Measurements from ENCODE around the gene SMOC2.

SMOC2 gene

GRCh38 chr6:168440520-168441433, at the start of gene SMOC2:
Gene SMOC2 (plus strand): TSS chr6:168441184. CDS start chr6:168441371, 187 bp downstream.
- H3K9ac ChIP-seq (ENCODE audit: low read length), result peak within 1 kb of the TSS; percentile 39
- peaks cover 76% of the 10 kb centered on the region for H3K27me3 ChIP-seq (ENCODE audit: control insufficient read depth, insufficient read depth, low read length)
- H3K36me3 ChIP-seq (ENCODE audit: control insufficient read depth, insufficient read depth, low read length), result no peaks in the 10 kb centered on the region
- H3K9me3 ChIP-seq (ENCODE audit: control insufficient read depth, insufficient read depth, low read depth, low read length), result no peaks in the 10 kb centered on the region
- H3K4me1 ChIP-seq (ENCODE audit: control insufficient read depth, insufficient read depth, low read length), result peaks cover 29% of the 10 kb centered on the region
- H3K4me3 ChIP-seq (ENCODE audit: low read depth, low read length), result peak within 1 kb of the TSS; percentile 80
- no peak within 1 kb of the TSS for H3K27ac ChIP-seq (ENCODE audit: low read depth, low read length)

GRCh38 chr6:168393126-168393870, 47.7 kb upstream of the SMOC2 start:
- no peaks in the 10 kb centered on the region for H3K4me1 ChIP-seq (ENCODE audit: control insufficient read depth, insufficient read depth, low read length)
- no peak overlapping the region for H3K27ac ChIP-seq (ENCODE audit: low read depth, low read length)
- H3K36me3 ChIP-seq (ENCODE audit: control insufficient read depth, insufficient read depth, low read length), result no peaks in the 10 kb centered on the region
- H3K9ac ChIP-seq (ENCODE audit: low read length), result no peak overlapping the region
- no peak overlapping the region for H3K4me3 ChIP-seq (ENCODE audit: low read depth, low read length)
- no peaks in the 10 kb centered on the region for H3K9me3 ChIP-seq (ENCODE audit: control insufficient read depth, insufficient read depth, low read depth, low read length)
- H3K27me3 ChIP-seq (ENCODE audit: control insufficient read depth, insufficient read depth, low read length), result no peaks in the 10 kb centered on the region

GRCh38 chr6:168394606-168395005, 46.4 kb upstream of the SMOC2 start:
- Histone ChIP-seq H3K36me3 (ENCODE audit: control insufficient read depth, insufficient read depth, low read length) (no peaks in the 10 kb centered on the region), H3K9me3 (ENCODE audit: control insufficient read depth, insufficient read depth, low read depth, low read length) (0 out of 2 replicates have a peak, but pooled peaks cover 2% of the 10 kb centered on the region), H3K4me3 (ENCODE audit: low read depth, low read length) (no peak overlapping the region), H3K4me1 (ENCODE audit: control insufficient read depth, insufficient read depth, low read length) (no peaks in the 10 kb centered on the region), H3K27ac (ENCODE audit: low read depth, low read length) (no peak overlapping the region), H3K9ac (ENCODE audit: low read length) (no peak overlapping the region), H3K27me3 (ENCODE audit: control insufficient read depth, insufficient read depth, low read length) (no peaks in the 10 kb centered on the region)

- Histone ChIP-seq H3K4me3 (ENCODE audit: low read depth, low read length) (no peak overlapping the region), H3K9me3 (ENCODE audit: control insufficient read depth, insufficient read depth, low read depth, low read length) (0 out of 2 replicates have a peak, but pooled peaks cover 2% of the 10 kb centered on the region), H3K27ac (ENCODE audit: low read depth, low read length) (no peak overlapping the region), H3K36me3 (ENCODE audit: control insufficient read depth, insufficient read depth, low read length) (no peaks in the 10 kb centered on the region), H3K4me1 (ENCODE audit: control insufficient read depth, insufficient read depth, low read length) (no peaks in the 10 kb centered on the region), H3K27me3 (ENCODE audit: control insufficient read depth, insufficient read depth, low read length) (no peaks in the 10 kb centered on the region), H3K9ac (ENCODE audit: low read length) (no peak overlapping the region)
Measured at GRCh38 chr6:168395983-168396382, 45.0 kb upstream of the SMOC2 start.

- Histone ChIP-seq H3K9me3 (ENCODE audit: control insufficient read depth, insufficient read depth, low read depth, low read length) (0 out of 2 replicates have a peak, but pooled peaks cover 2% of the 10 kb centered on the region), H3K4me1 (ENCODE audit: control insufficient read depth, insufficient read depth, low read length) (no peaks in the 10 kb centered on the region), H3K27ac (ENCODE audit: low read depth, low read length) (no peak overlapping the region), H3K9ac (ENCODE audit: low read length) (no peak overlapping the region), H3K27me3 (ENCODE audit: control insufficient read depth, insufficient read depth, low read length) (no peaks in the 10 kb centered on the region), H3K4me3 (ENCODE audit: low read depth, low read length) (no peak overlapping the region), H3K36me3 (ENCODE audit: control insufficient read depth, insufficient read depth, low read length) (no peaks in the 10 kb centered on the region)
Measured at GRCh38 chr6:168396561-168396960, 44.4 kb upstream of the SMOC2 start.

- Histone ChIP-seq H3K9me3 (ENCODE audit: control insufficient read depth, insufficient read depth, low read depth, low read length) (0 out of 2 replicates have a peak, but pooled peaks cover 2% of the 10 kb centered on the region), H3K36me3 (ENCODE audit: control insufficient read depth, insufficient read depth, low read length) (no peaks in the 10 kb centered on the region), H3K27me3 (ENCODE audit: control insufficient read depth, insufficient read depth, low read length) (no peaks in the 10 kb centered on the region), H3K4me3 (ENCODE audit: low read depth, low read length) (no peak overlapping the region), H3K9ac (ENCODE audit: low read length) (no peak overlapping the region), H3K27ac (ENCODE audit: low read depth, low read length) (no peak overlapping the region), H3K4me1 (ENCODE audit: control insufficient read depth, insufficient read depth, low read length) (no peaks in the 10 kb centered on the region)
Measured at GRCh38 chr6:168397012-168397411, 44.0 kb upstream of the SMOC2 start.

GRCh38 chr6:168400037-168400436, 40.9 kb upstream of the SMOC2 start:
- no peak overlapping the region for H3K27ac ChIP-seq (ENCODE audit: low read depth, low read length)

GRCh38 chr6:168403370-168404005, 37.5 kb upstream of the SMOC2 start:
- Histone ChIP-seq H3K9me3 (ENCODE audit: control insufficient read depth, insufficient read depth, low read depth, low read length) (0 out of 2 replicates have a peak, but pooled peaks cover 2% of the 10 kb centered on the region), H3K4me3 (ENCODE audit: low read depth, low read length) (no peak overlapping the region), H3K27ac (ENCODE audit: low read depth, low read length) (no peak overlapping the region), H3K27me3 (ENCODE audit: control insufficient read depth, insufficient read depth, low read length) (no peaks in the 10 kb centered on the region; the same call in 1 of the 2 replicates), H3K4me1 (ENCODE audit: control insufficient read depth, insufficient read depth, low read length) (no peaks in the 10 kb centered on the region), H3K9ac (ENCODE audit: low read length) (no peak overlapping the region), H3K36me3 (ENCODE audit: control insufficient read depth, insufficient read depth, low read length) (no peaks in the 10 kb centered on the region)

More at GRCh38 chr6:168400037-168400436, 40.9 kb upstream of the SMOC2 start:
- no peaks in the 10 kb centered on the region for H3K36me3 ChIP-seq (ENCODE audit: control insufficient read depth, insufficient read depth, low read length)
- no peak overlapping the region for H3K9ac ChIP-seq (ENCODE audit: low read length)
- no peaks in the 10 kb centered on the region; the same call in 1 of the 2 replicates for H3K27me3 ChIP-seq (ENCODE audit: control insufficient read depth, insufficient read depth, low read length)
- no peaks in the 10 kb centered on the region for H3K4me1 ChIP-seq (ENCODE audit: control insufficient read depth, insufficient read depth, low read length)
- H3K4me3 ChIP-seq (ENCODE audit: low read depth, low read length), result no peak overlapping the region
- 0 out of 2 replicates have a peak, but pooled peaks cover 2% of the 10 kb centered on the region for H3K9me3 ChIP-seq (ENCODE audit: control insufficient read depth, insufficient read depth, low read depth, low read length)

GRCh38 chr6:168404560-168404959, 36.4 kb upstream of the SMOC2 start:
- Histone ChIP-seq H3K36me3 (ENCODE audit: control insufficient read depth, insufficient read depth, low read length) (no peaks in the 10 kb centered on the region), H3K27me3 (ENCODE audit: control insufficient read depth, insufficient read depth, low read length) (no peaks in the 10 kb centered on the region; the same call in 1 of the 2 replicates), H3K4me3 (ENCODE audit: low read depth, low read length) (no peak overlapping the region), H3K27ac (ENCODE audit: low read depth, low read length) (no peak overlapping the region), H3K9ac (ENCODE audit: low read length) (no peak overlapping the region), H3K9me3 (ENCODE audit: control insufficient read depth, insufficient read depth, low read depth, low read length) (no peaks in the 10 kb centered on the region), H3K4me1 (ENCODE audit: control insufficient read depth, insufficient read depth, low read length) (no peaks in the 10 kb centered on the region)

- no peak overlapping the region for H3K9ac ChIP-seq (ENCODE audit: low read length)
- no peaks in the 10 kb centered on the region; the same call in 1 of the 2 replicates for H3K27me3 ChIP-seq (ENCODE audit: control insufficient read depth, insufficient read depth, low read length)
- H3K4me3 ChIP-seq (ENCODE audit: low read depth, low read length), result no peak overlapping the region
- H3K4me1 ChIP-seq (ENCODE audit: control insufficient read depth, insufficient read depth, low read length), result no peaks in the 10 kb centered on the region
- no peaks in the 10 kb centered on the region for H3K9me3 ChIP-seq (ENCODE audit: control insufficient read depth, insufficient read depth, low read depth, low read length)
- H3K36me3 ChIP-seq (ENCODE audit: control insufficient read depth, insufficient read depth, low read length), result no peaks in the 10 kb centered on the region
- H3K27ac ChIP-seq (ENCODE audit: low read depth, low read length), result no peak overlapping the region
Measured at GRCh38 chr6:168407842-168408241, 33.1 kb upstream of the SMOC2 start.

Data from HUES6 (cell line).